NCI-H774 (cell line): Measurements from ENCODE around the gene POTEF.
"Not testable (repeated sequence)": the region's sequence is repeated elsewhere in the genome, so short reads cannot be mapped to it uniquely, and the experiment has no call there.

Experiments used
- DNase-seq: peaks from one replicate; lab custom pipeline; 2025; lab: John Stamatoyannopoulos, UW

The POTEF gene

DNA sequence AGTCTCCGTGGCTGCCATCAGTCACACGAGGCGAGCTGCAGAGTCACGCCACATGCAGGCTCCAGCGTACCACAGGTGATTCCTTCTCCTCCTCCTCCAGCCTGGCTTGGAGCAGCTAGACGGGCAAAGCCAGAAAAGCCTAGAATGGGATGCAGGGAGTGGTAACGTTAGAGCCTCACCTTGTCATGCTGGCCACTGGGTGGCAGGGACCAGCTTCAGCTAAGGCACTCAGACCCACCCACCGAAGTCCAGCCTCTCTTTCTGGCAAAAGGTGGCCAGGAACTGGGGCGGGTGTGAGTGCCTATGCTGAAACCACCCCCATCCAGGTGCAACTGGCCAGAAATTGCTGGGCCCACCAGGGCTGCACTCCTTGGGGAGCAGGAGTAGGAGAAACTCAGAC lies 1.3 kb downstream of the POTEF start:
- DNase-seq = not testable (repeated sequence)

DNA sequence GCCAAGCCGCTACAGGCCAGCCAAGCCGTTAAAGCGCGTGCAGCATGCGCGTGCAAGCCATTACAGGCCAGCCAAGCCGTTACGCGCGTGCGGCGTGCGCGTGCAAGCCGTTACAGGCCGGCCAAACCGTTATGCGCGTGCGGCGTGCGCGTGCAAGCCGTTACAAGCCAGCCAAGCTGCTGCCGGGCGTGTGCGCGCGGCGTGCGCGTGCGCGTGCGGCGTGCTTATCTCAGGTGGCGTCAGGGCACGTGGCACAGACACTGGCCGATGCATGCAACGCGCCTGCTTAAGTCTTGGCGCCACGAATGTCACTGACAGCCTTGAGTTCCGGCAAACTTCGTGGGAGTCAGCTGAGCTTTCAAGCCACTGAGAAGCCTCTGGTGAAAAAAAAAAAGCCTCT lies 8.1 kb downstream of the POTEF start:
- not testable (repeated sequence) for DNase-seq

DNA sequence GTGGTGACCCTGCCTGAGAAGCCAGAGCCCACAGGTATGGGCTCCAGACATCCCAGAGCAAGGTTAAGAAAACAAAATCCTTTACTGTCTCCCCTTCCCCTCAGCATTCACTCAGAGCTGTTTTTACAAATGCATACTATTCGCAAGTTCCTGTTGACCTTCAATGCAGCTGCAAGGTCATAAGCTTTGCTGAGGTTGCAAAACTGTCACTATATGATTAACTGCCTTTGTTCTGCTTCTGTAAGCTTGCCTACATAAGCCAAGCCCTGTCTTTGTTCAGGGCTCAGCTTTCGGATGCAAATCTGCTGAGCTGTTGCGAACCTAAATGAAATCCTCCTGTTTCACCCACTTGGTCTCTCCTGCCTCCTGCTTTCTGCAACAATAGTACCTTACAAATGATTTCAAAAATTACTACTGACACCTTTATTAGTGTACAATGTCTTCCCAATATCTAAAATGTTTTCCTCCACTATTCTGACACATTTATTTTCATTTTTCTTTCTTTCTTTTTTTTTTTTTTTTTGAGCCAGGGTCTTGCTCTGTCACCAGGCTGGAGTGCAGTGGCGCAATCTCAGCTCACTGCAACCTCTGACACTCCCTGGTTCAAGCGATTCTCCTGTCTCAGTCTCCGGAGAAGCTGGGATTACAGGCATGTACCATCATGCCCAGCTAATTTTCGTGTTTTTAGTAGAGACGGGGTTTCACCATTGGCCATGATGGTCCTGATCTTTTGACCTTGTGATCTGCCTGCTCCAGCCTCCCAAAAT lies 26.2 kb downstream of the POTEF start:
- not testable (repeated sequence) for DNase-seq

DNA sequence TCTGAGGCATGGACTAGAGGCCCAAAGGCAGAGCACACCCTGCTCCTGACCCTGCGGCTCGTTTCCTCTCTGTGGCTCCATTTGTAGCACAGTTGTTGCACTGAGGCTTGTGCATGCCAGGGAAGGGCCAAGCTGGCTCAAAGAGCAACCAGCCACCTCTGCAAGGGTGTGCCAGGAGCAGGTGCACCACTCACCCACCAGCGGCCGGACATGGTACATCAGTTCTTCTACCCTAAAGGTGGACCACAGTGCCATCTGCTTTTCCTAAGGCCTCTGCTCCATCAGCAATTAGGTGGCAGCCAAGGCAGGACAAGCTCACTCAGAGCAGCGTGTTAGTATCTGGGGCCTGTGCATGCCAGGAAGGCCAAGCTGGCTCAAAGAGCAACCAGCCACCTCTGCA lies 66.4 kb downstream of the POTEF start:
- DNase-seq = not testable (repeated sequence)

DNA sequence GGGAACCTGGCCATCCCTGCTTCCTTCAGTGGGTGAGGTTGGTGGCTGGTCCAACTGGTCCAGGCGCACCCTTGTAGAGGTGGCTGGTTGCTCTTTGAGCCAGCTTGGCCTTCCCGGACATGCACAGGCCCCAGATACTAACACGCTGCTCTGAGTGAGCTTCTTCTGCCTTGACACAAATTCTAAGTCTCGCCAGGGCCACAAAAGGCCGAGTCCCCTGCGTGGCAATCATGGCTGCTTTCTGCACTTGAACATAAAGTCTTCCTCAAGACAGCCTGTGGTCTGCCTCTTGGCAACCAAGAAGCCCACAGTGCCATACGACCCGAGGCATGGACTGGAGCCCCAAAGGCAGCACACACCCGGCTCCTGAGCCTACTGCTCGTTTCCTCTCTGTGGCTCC lies 69.0 kb downstream of the POTEF start:
- DNase-seq = not testable (repeated sequence)

DNA sequence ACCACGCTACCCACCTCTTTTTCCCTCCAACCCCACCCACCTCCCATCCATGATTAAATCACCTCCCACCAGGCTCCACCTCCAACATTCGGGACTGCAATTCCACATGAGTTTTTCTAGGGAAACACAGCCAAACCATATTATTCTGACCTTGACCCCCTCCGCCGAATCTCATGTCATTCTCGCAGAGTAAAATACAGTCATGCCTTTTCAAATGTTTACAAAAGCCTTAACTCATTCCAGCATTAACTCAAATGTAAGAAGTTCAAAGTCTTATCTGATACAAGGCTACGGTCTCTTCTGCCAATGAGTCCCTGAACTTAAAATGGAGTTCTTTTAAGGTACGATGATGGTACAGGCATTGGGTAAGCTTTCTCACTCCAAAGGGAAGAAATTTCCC lies 72.7 kb downstream of the POTEF start:
- not testable (repeated sequence) for DNase-seq

DNA sequence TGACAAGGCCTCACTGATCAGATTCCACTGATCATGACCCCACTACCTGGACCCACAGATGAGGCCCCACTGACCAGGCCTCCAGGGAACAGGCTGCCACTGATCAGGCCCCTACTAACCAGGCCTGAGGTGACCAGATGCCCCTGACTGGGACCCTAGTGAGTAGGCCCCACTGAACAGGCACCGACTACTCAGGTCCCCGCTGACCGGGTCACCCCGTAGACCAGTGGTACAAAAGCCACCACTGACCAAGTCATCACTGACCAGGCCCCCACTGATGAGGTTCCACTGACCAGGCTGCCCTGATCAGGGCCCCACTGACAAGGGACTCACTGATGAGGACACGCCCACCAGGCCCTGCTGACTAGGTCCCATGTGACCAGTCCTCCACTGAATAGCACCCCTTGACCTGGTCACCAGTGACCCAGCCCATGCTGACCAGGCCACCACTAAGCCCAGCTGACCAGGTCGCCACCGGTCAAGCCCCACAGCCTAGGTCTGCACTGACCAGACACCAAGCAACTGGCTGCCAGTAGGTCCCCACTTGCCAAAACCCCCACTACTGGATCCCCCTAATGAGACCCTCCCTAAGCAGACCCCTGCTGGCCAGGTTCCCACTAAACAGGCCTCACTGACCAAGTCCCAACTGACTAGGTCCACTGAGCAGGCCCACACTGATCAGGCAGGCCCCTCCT lies 75.7 kb downstream of the POTEF start:
- DNase-seq = not testable (repeated sequence)

DNA sequence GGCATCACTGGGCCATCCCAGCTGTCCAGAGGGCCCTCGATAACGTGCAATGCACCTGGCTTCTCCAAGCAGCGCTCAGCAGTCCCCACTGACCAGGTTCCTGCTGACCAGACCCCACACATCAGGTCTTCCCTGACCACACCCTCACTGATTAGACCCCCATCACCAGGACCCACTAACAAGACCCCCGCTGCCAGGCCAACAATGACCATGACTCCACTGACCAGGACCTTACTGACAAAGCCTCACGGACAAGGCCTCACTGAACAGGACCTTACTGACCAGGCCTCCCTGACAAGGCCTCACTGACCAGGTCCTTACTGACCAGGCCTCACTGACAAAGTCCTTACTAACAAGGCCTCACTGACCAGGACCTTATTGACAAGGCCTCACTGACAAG lies 76.6 kb downstream of the POTEF start:
- not testable (repeated sequence) for DNase-seq

DNA sequence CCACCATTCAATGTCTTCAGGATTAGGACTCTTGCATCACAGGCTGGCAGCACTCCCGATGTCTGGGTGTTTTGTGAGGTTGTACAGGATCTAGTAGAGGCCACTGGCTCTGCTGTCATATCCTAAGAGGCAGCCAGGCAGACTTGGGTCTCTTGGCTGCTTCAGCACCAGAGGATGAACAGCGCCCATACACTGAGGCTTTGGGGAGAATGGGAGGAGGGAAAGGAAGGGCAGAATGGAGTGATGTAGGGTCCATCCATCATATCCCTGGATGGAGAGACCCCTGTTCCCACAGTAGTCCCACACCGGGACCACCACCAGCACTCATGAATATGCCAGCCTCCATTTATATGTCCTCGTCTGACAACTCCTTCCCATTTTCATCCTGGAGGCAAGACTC lies 80.6 kb downstream of the POTEF start:
- DNase-seq = not testable (repeated sequence)

DNA sequence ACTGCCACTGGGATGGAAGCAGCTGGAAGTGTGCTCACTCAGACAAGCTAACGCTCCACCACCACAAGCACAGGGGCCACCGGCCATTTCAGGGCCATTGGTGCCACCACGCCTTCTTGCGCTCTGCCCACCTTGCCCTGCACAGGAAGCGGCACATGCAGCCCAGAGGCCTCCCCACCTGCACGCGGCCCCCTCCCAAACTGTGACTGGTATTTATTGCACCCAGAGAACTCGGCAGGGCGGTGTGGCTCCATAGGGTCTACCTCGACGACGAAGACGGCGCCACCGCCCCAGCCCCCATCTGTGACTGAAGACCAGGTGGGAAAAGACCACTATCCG lies 90.8 kb downstream of the POTEF start:
- not testable (repeated sequence) for DNase-seq

DNA sequence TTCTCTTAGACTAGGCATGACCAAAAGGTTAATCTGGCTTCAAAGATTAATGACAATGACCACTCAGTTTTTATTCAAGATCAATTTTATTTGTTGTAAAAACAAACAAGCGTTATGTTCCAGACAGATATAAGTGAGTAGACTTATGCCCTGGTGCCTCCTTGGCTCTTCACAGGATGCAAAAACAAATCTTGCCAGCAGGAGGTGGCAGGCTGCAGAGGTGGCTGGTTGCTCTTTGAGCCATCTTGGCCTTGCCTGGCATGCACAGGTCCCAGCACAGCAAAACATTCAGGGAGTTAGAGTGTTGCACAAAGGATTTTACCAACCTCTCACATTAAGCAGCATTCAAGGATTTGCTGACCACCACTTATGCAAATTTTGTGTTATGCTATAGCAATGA lies 103.1 kb downstream of the POTEF start:
- DNase-seq = not testable (repeated sequence)
